ENCODE data around the gene NKX6-1.

GRCh38 chr4:84497504-84498202, 1.4 kb downstream of the NKX6-1 start:
- no peak for TF ChIP-seq CTCF (IDR thresholded peaks at IDR 0.05; ENCODE audit: low read depth, low read length, poor library complexity, severe bottlenecking)
- TF ChIP-seq EZH2phosphoT487 (IDR thresholded peaks at IDR 0.05; ENCODE audit: borderline replicate concordance, low read length): no peak
